ENCODE data around the gene NAALADL2. TPM values are rescaled to one million over a fixed set of nuclear protein-coding genes. Genes with fewer than 3 reads are reported as not detected.

NAALADL2 gene
- total and polyA plus RNA-seq, 2 of the 8 experiments (the other 6 are each of a cell fraction or from before 2014, with no cell fraction given): 0.12 to 0.22 TPM

DNA sequence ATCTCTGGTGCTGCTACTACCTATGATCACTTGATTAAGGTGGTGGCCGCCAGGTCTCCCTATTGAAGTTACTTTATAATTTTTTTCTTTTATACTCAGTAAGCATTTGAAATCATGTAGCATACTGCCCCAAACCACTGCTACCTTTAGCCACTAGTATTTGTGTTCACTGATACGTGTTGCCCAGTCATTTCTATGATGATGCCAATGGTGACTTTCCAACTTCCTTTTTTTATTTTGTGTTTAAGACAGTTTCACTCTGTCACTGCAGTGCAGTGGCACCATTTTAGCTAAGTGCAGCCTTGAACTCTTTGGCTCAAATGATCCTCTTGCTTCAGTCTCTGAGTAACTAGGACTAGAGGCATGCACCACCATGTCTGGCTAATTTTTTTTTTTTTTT is 598.2 kb downstream of the NAALADL2 start:
- H2BK20ac ChIP-seq (ENCODE audit: low read length): no peak overlapping the region
- H3K14ac ChIP-seq (ENCODE audit: insufficient read length): no peak overlapping the region
- H3K4me3 ChIP-seq (ENCODE audit: extremely low read depth in 1 of 4, insufficient read depth in 2 of 4, low read depth in 3 of 4, low read length in 4 of 4): no peak overlapping the region
- no peaks in the 10 kb centered on the region for H3K79me2 ChIP-seq (ENCODE audit: control insufficient read depth in 1 of 2, insufficient read depth in 2 of 2, low read length in 2 of 2)
- no peaks in the 10 kb centered on the region for H3K36me3 ChIP-seq (ENCODE audit: control insufficient read depth in 2 of 4, insufficient read depth in 4 of 4, low read length in 3 of 4)
- no peak overlapping the region for H3K9ac ChIP-seq (replicated peaks in 1 of 4; ENCODE audit: extremely low read depth in 1 of 4, low read depth in 3 of 4, low read length in 3 of 4)
- no peak overlapping the region for H3K23ac ChIP-seq (ENCODE audit: insufficient read length)
- H3K4ac ChIP-seq (replicated peaks; ENCODE audit: insufficient read length, low read depth, low read length): no peak overlapping the region
- no peak overlapping the region for H4K5ac ChIP-seq (ENCODE audit: insufficient read length, low read depth, low read length)
- H2AK5ac ChIP-seq (ENCODE audit: low read depth, low read length): no peak overlapping the region
- DNase-seq (ENCODE audit: low read depth in 1 of 2, low spot score in 2 of 2): no peak
- H3K23me2 ChIP-seq (ENCODE audit: low read depth, low read length): no peaks in the 10 kb centered on the region; the same call in 1 of the 2 replicates
- no peaks in the 10 kb centered on the region for H4K20me1 ChIP-seq (replicated peaks in 1 of 2; ENCODE audit: control insufficient read depth in 1 of 2, insufficient read depth in 2 of 2, low read length in 2 of 2)
- H2BK5ac ChIP-seq (ENCODE audit: low read depth, low read length): no peak overlapping the region
- no peak overlapping the region for H3K18ac ChIP-seq (ENCODE audit: extremely low read depth, low read length)
- peaks cover 0 to 2% of the 10 kb centered on the region in 2 experiments; a peak in 1 of 4 replicates for H3K9me3 ChIP-seq (ENCODE audit: insufficient read depth in 2 of 2, low read depth in 1 of 2, low read length in 1 of 2)
- H3K4me1 ChIP-seq (replicated peaks in 1 of 4; ENCODE audit: control insufficient read depth in 3 of 4, insufficient read depth in 4 of 4, low read length in 3 of 4): no peaks in the 10 kb centered on the region
- H4K91ac ChIP-seq (replicated peaks; ENCODE audit: insufficient read length, low read length): no peak overlapping the region
- no peak overlapping the region for H3K27ac ChIP-seq (ENCODE audit: low read depth, low read length)
- H2BK12ac ChIP-seq (ENCODE audit: low read depth, low read length): no peak overlapping the region
- H3K27me3 ChIP-seq (replicated peaks in 1 of 4; ENCODE audit: control insufficient read depth in 3 of 4, extremely low read depth in 1 of 4, insufficient read depth in 3 of 4, low read length in 3 of 4): no peaks in the 10 kb centered on the region
- H3K56ac ChIP-seq (replicated peaks; ENCODE audit: insufficient read length, low read depth, low read length): no peak overlapping the region
- WGBS, 2 experiments (ENCODE audit: extremely low coverage in 1 of 2, insufficient coverage in 1 of 2, insufficient read length in 1 of 2, insufficient replicate concordance in 2 of 2, low coverage in 1 of 2, low lambda C conversion rate in 2 of 2, missing lambda C conversion rate in 1 of 2): 86% methylated on average over 2 of the region's 2 CpGs; no CpG with 5 or more reads in 1 of the 2 experiments
- no peak overlapping the region for H2AFZ ChIP-seq (ENCODE audit: low read length)
- ChIA-PET CTCF (ENCODE audit: partially characterized antibody) (interaction anchor here (0.6 kb wide), 1 partner anchor 56 kb away, joined by 3 read pairs; no protein-coding TSS in a partner anchor), POLR2A (ENCODE audit: partially characterized antibody) (no interaction called here)
- no peak overlapping the region for H2BK15ac ChIP-seq (ENCODE audit: low read length)
- FAIRE-seq: no peak
- H4K8ac ChIP-seq (ENCODE audit: extremely low read depth, insufficient read depth, low read length): no peak overlapping the region
- no peaks in the 10 kb centered on the region for H3K79me1 ChIP-seq (ENCODE audit: low read depth, low read length)
- H3K4me2 ChIP-seq (ENCODE audit: insufficient read depth in 1 of 2, low read depth in 2 of 2, low read length in 2 of 2): no peak overlapping the region
- H2BK120ac ChIP-seq (replicated peaks; ENCODE audit: low read depth, low read length): no peak overlapping the region
- TF ChIP-seq KDM4A (IDR thresholded peaks at IDR 0.05; ENCODE audit: low read depth, low read length, severe bottlenecking) (no peak), CEBPB (IDR thresholded peaks at IDR 0.05; ENCODE audit: low read depth, low read length) (no peak)
